Mucosa of stomach (tissue), 1 donor: ENCODE results near the gene HID1.
"Not testable (repeated sequence)": the region's sequence is repeated elsewhere in the genome, so short reads cannot be mapped to it uniquely, and the experiment has no call there.

Experiments used
- H3K27me3 ChIP-seq: one replicate; pipeline ENCODE4 v1.7.0; 2013; ENCODE audit warnings: mild to moderate bottlenecking, low read length; ENCODE audit not compliant: control insufficient read depth, insufficient read depth
- H3K36me3 ChIP-seq: one replicate; pipeline ENCODE4 v1.7.0; 2013; ENCODE audit warnings: low read length; ENCODE audit not compliant: control insufficient read depth, insufficient read depth
- H3K4me1 ChIP-seq: one replicate; pipeline ENCODE4 v1.7.0; 2013; ENCODE audit warnings: mild to moderate bottlenecking, low read length; ENCODE audit not compliant: control insufficient read depth, insufficient read depth
- H3K4me3 ChIP-seq: one replicate; pipeline ENCODE4 v1.7.0; 2013; ENCODE audit warnings: low read length
- H3K9ac ChIP-seq: one replicate; pipeline ENCODE4 v1.7.0; 2013; ENCODE audit warnings: mild to moderate bottlenecking, low read length, moderate library complexity
- H3K9me3 ChIP-seq: one replicate; pipeline ENCODE4 v1.7.0; 2013; ENCODE audit warnings: mild to moderate bottlenecking, low read length, moderate library complexity; ENCODE audit not compliant: control insufficient read depth
- donor health status: Pancreatic carcinoma.

The HID1 gene

DNA sequence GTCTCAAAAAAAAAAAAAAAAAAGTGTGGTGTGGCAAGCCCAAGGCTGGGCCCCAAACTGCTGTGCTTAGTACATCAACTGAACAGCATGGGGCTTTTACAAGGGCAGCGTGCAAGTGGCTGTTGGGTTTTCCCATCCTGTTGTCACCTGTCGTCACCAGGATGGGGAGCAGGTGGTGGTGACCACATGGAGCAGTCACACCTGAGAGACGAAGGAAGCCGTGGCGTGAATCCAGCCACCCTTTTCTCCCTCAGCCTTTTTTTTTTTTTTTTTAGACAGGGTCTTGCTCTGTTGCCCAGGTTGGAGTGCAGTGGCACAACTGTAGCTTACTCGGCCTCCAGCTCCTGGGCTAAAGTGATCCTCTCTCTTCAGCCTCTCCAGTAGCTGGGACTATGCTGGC, 35.8 kb upstream of the HID1 start:
- Histone ChIP-seq H3K36me3 (no peaks in the 10 kb centered on the region), H3K9ac (no peak overlapping the region), H3K9me3 (no peaks in the 10 kb centered on the region), H3K4me1 (peaks cover 18% of the 10 kb centered on the region), H3K27me3 (no peaks in the 10 kb centered on the region), H3K4me3 (no peak overlapping the region)

GRCh38 chr17:75006653-75007052, 34.1 kb upstream of the HID1 start:
- Histone ChIP-seq H3K4me1 (peaks cover 6% of the 10 kb centered on the region), H3K9me3 (no peaks in the 10 kb centered on the region), H3K9ac (no peak overlapping the region), H3K36me3 (no peaks in the 10 kb centered on the region), H3K4me3 (no peak overlapping the region), H3K27me3 (no peaks in the 10 kb centered on the region)

GRCh38 chr17:75006084-75006483, 33.5 kb upstream of the HID1 start:
- H3K27me3 ChIP-seq, H3K9ac ChIP-seq, H3K4me3 ChIP-seq, H3K9me3 ChIP-seq, H3K4me1 ChIP-seq, H3K36me3 ChIP-seq: not testable (repeated sequence)

DNA sequence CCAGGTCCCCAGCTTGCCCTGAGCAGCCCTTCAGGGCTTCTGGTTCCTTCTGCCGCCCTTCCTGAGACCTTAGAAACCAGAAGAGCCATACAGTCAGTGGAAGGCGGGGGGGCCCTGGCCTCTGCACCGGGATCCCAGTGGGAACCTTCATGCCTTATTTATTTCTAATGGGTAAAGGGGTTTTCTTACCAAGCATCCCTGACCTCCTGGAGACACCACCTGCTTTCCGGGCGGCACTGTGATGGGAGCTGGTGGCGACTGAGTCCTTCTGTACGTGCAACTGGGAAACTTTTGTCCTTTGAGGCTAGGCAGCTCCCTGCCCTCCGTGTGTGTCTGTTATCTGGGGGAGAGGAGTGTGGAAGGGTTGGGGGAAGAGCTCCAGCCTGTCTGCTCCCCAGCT, 32.7 kb upstream of the HID1 start:
- no peaks in the 10 kb centered on the region for H3K9me3 ChIP-seq
- no peaks in the 10 kb centered on the region for H3K36me3 ChIP-seq
- H3K4me1 ChIP-seq: no peaks in the 10 kb centered on the region
- no peak overlapping the region for H3K9ac ChIP-seq
- no peak overlapping the region for H3K4me3 ChIP-seq
- no peaks in the 10 kb centered on the region for H3K27me3 ChIP-seq

- Histone ChIP-seq H3K4me1 (no peaks in the 10 kb centered on the region), H3K27me3 (no peaks in the 10 kb centered on the region), H3K9ac (no peak overlapping the region), H3K9me3 (no peaks in the 10 kb centered on the region), H3K4me3 (no peak overlapping the region), H3K36me3 (no peaks in the 10 kb centered on the region)
Observed at GRCh38 chr17:75004371-75004770, 31.8 kb upstream of the HID1 start.

DNA sequence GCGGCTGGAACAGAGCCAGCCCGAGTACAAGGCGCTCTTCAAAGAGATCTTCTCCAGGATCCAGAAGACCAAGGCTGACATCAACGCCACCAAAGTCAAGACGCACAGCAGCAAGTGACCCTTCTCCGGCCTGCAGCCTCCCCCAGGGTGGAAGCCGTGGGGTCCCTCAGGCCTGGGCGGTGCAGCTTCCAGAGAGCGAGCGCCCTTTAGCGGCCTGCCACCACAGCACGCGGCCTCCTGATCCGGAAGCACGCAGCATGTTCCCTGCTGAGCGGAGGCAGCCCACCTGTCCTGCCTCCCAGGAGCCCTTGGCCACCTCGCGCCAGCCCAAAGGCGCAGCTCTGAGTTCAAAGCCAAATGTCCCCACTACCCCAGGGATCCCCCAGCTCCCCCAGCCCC, 31.4 kb upstream of the HID1 start:
- Histone ChIP-seq H3K36me3 (no peaks in the 10 kb centered on the region), H3K27me3 (no peaks in the 10 kb centered on the region), H3K4me1 (no peaks in the 10 kb centered on the region), H3K4me3 (no peak overlapping the region), H3K9ac (no peak overlapping the region), H3K9me3 (no peaks in the 10 kb centered on the region)

GRCh38 chr17:75003070-75003956, 30.8 kb upstream of the HID1 start:
- no peaks in the 10 kb centered on the region for H3K36me3 ChIP-seq
- H3K27me3 ChIP-seq: no peaks in the 10 kb centered on the region
- H3K9ac ChIP-seq: no peak overlapping the region
- H3K4me1 ChIP-seq: no peaks in the 10 kb centered on the region
- no peaks in the 10 kb centered on the region for H3K9me3 ChIP-seq
- no peak overlapping the region for H3K4me3 ChIP-seq

GRCh38 chr17:75001915-75002843, 29.6 kb upstream of the HID1 start:
- no peaks in the 10 kb centered on the region for H3K36me3 ChIP-seq
- H3K27me3 ChIP-seq: no peaks in the 10 kb centered on the region
- no peak overlapping the region for H3K9ac ChIP-seq
- H3K4me1 ChIP-seq: no peaks in the 10 kb centered on the region
- no peaks in the 10 kb centered on the region for H3K9me3 ChIP-seq
- no peak overlapping the region for H3K4me3 ChIP-seq

DNA sequence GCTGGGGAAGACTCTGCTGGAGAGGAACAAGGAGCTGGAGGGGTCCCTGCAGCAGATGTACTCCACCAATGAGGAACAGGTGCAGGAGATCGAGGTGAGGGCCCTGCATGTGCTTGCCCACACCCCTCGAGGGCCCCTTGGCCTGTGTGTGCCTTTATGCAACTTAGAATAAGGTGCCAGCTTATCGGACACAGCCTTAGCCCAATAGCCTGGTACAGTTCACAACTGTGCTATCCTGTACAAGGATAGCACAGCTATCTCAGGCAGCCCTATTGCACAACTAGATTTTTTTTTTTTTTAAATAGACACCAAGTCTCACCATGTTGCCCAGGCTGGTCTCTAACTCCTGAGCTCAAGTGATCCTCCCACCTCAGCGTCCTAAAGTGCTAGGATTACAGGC, 27.0 kb upstream of the HID1 start:
- Histone ChIP-seq H3K27me3 (no peaks in the 10 kb centered on the region), H3K36me3 (no peaks in the 10 kb centered on the region), H3K4me3 (no peak overlapping the region), H3K9me3 (no peaks in the 10 kb centered on the region), H3K9ac (no peak overlapping the region), H3K4me1 (no peaks in the 10 kb centered on the region)

- Histone ChIP-seq H3K36me3 (no peaks in the 10 kb centered on the region), H3K4me3 (no peak overlapping the region), H3K9me3 (no peaks in the 10 kb centered on the region), H3K4me1 (peaks cover 3% of the 10 kb centered on the region), H3K27me3 (no peaks in the 10 kb centered on the region), H3K9ac (no peak overlapping the region)
Observed at GRCh38 chr17:74998783-74999182, 26.2 kb upstream of the HID1 start.

DNA sequence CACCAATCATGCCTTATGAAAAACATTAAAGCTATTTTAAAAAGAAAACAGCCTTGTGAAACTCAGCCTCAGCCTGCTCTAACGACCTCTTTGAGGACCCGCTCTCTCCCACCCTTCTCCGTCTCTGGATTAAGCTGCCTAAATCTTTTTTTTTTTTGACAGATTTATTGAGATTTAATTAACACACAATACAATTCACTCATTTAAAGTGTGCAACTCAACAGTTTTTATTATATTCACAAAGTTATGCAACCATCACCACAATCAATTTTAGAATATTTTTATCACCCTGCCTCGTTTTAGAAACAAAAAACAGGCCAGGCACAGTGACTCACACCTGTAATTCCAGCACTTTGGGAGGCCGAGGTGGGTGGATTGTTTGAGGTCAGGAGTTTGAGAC, 23.3 kb upstream of the HID1 start:
- Histone ChIP-seq H3K9ac (no peak overlapping the region), H3K4me3 (no peak overlapping the region), H3K4me1 (peaks cover 20% of the 10 kb centered on the region), H3K27me3 (no peaks in the 10 kb centered on the region), H3K9me3 (no peaks in the 10 kb centered on the region), H3K36me3 (no peaks in the 10 kb centered on the region)

DNA sequence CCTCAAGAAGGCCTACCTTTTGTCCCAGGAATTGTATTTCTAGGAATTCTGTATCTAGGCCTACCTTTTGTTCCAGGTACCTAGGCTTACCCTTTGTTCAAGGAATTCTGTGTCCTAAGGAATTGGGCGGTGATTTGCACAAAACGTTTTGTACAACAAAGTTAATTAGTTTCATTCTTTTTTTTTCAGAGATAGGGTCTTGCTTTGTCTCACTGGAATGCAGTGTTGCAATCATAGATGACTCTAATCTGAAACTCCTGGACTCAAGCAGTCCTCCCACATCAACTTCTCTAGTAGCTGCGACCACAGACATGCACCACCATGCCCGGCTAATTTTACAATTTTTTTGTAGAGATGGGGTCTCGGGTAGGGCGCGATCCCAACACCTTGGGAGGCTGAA, 21.9 kb upstream of the HID1 start:
- no peak overlapping the region for H3K4me3 ChIP-seq
- H3K9ac ChIP-seq: no peak overlapping the region
- no peaks in the 10 kb centered on the region for H3K27me3 ChIP-seq
- no peaks in the 10 kb centered on the region for H3K9me3 ChIP-seq
- no peaks in the 10 kb centered on the region for H3K36me3 ChIP-seq
- peaks cover 31% of the 10 kb centered on the region for H3K4me1 ChIP-seq
